Trophoblast cell (in vitro differentiated cells and primary cell): ENCODE results near the gene DLK2.

Experiments used
- DNase-seq, 2 donors: peaks; one replicate each; pipeline ENCODE4 v3.0.0-alpha.2; 2016
- H2AFZ ChIP-seq: 2 replicates; pipeline ENCODE4 v1.6.1; 2013; ENCODE audit warnings: low read length, moderate library complexity, mild to moderate bottlenecking; ENCODE audit not compliant: insufficient read depth, poor library complexity
- H2AK5ac ChIP-seq: 2 replicates; pipeline ENCODE4 v1.6.1; 2013; ENCODE audit warnings: mild to moderate bottlenecking, low read length
- H2BK120ac ChIP-seq: 2 replicates; pipeline ENCODE4 v1.6.1; 2013; ENCODE audit warnings: low read length, mild to moderate bottlenecking, moderate library complexity; ENCODE audit not compliant: insufficient read depth, poor library complexity
- H2BK12ac ChIP-seq: 2 replicates; pipeline ENCODE4 v1.6.1; 2013; ENCODE audit warnings: mild to moderate bottlenecking, low read length, moderate library complexity
- H2BK5ac ChIP-seq: 2 replicates; pipeline ENCODE4 v1.6.1; 2013; ENCODE audit warnings: low read length, low read depth, moderate library complexity, mild to moderate bottlenecking; ENCODE audit not compliant: poor library complexity
- H3K14ac ChIP-seq: 2 replicates; pipeline ENCODE4 v1.6.1; 2013; ENCODE audit warnings: mild to moderate bottlenecking, low read length
- H3K18ac ChIP-seq: 2 replicates; pipeline ENCODE4 v1.6.1; 2013; ENCODE audit warnings: mild to moderate bottlenecking, low read length
- H3K23ac ChIP-seq: 2 replicates; pipeline ENCODE4 v1.6.1; 2013; ENCODE audit warnings: low read length
- H3K27ac ChIP-seq: 2 replicates; pipeline ENCODE4 v1.5.1; 2013; ENCODE audit warnings: low read depth, mild to moderate bottlenecking, inconsistent platforms, low read length, moderate library complexity
- H3K27me3 ChIP-seq: 2 replicates; pipeline ENCODE4 v1.6.1; 2013; ENCODE audit warnings: inconsistent platforms, mild to moderate bottlenecking, low read length, moderate library complexity; ENCODE audit not compliant: insufficient read depth
- H3K36me3 ChIP-seq, 2 experiments: 1 replicate in 1 of 2; 2 replicates in 1 of 2; pipeline ENCODE4 v1.6.1; 2013; ENCODE audit warnings: low read length in 2 of 2, mild to moderate bottlenecking in 2 of 2, moderate library complexity in 1 of 2; ENCODE audit not compliant: insufficient read depth in 2 of 2, control insufficient read depth in 1 of 2
- H3K4ac ChIP-seq: 2 replicates; pipeline ENCODE4 v1.6.1; 2013; ENCODE audit warnings: low read depth, mild to moderate bottlenecking, low read length, moderate library complexity
- H3K4me1 ChIP-seq, 2 experiments: 1 replicate in 1 of 2; 2 replicates in 1 of 2; pipeline ENCODE4 v1.6.1; 2013; ENCODE audit warnings: low read length in 2 of 2, mild to moderate bottlenecking in 2 of 2, moderate library complexity in 1 of 2; ENCODE audit not compliant: insufficient read depth in 2 of 2, control insufficient read depth in 1 of 2
- H3K4me2 ChIP-seq: 2 replicates; pipeline ENCODE4 v1.6.1; 2013; ENCODE audit warnings: inconsistent platforms, mild to moderate bottlenecking, low read length, moderate library complexity
- H3K4me3 ChIP-seq: 2 replicates; pipeline ENCODE4 v1.5.1; 2013; ENCODE audit warnings: mild to moderate bottlenecking, low read depth, low read length, inconsistent platforms
- H3K79me1 ChIP-seq: one replicate; pipeline ENCODE4 v1.6.1; 2013; ENCODE audit warnings: low read length
- H3K79me2 ChIP-seq: 2 replicates; pipeline ENCODE4 v1.6.1; 2013; ENCODE audit warnings: low read length, mild to moderate bottlenecking; ENCODE audit not compliant: control insufficient read depth, insufficient read depth, poor library complexity
- H3K9ac ChIP-seq: 2 replicates; pipeline ENCODE4 v1.6.1; 2013; ENCODE audit warnings: mild to moderate bottlenecking, low read length
- H3K9me3 ChIP-seq: 2 replicates; pipeline ENCODE4 v1.6.1; 2013; ENCODE audit warnings: low read depth, mild to moderate bottlenecking, control low read depth, inconsistent platforms, low read length; ENCODE audit not compliant: insufficient read depth
- H4K12ac ChIP-seq: 2 replicates; pipeline ENCODE4 v1.6.1; 2013; ENCODE audit warnings: low read depth, mild to moderate bottlenecking, low read length, moderate library complexity
- H4K8ac ChIP-seq: 2 replicates; pipeline ENCODE4 v1.6.1; 2013; ENCODE audit warnings: low read depth, mild to moderate bottlenecking, low read length, moderate library complexity
- H4K91ac ChIP-seq: one replicate; pipeline ENCODE4 v1.6.1; 2013; ENCODE audit warnings: low read depth, mild to moderate bottlenecking, low read length, moderate library complexity
- WGBS: extraction: QIAGEN DNeasy Blood & Tissue Kit; methylation state at CpG from one replicate; pipeline ENCODE4 v1.1.7; 2013; ENCODE audit warnings: missing lambda C conversion rate; ENCODE audit not compliant: insufficient read length, insufficient coverage; ENCODE audit errors: extremely low coverage; 5-methylcytosine and 5-hydroxymethylcytosine counted together

Gene DLK2

GRCh38 chr6:43451348-43451747 lies 4.0 kb downstream of the DLK2 start:
- no peak overlapping the region for H4K91ac ChIP-seq
- no peaks in the 10 kb centered on the region for H3K79me2 ChIP-seq
- H3K9ac ChIP-seq = no peak overlapping the region
- H2BK12ac ChIP-seq = no peak overlapping the region
- H3K18ac ChIP-seq = no peak overlapping the region
- no peak overlapping the region for H4K8ac ChIP-seq
- no CpG with 5 or more reads among the region's 4 CpGs for WGBS
- no peak overlapping the region for H4K12ac ChIP-seq
- H2AFZ ChIP-seq = no peak overlapping the region
- H3K23ac ChIP-seq = no peak overlapping the region
- H3K4me1 ChIP-seq = peaks cover 1 to 4% of the 10 kb centered on the region in 2 experiments
- H3K4me3 ChIP-seq = no peak overlapping the region
- no peak overlapping the region for H3K4me2 ChIP-seq
- no peak overlapping the region for H2BK5ac ChIP-seq
- H3K14ac ChIP-seq = no peak overlapping the region
- DNase-seq = no peak
- H3K4ac ChIP-seq = no peak overlapping the region
- peaks cover 8% of the 10 kb centered on the region for H3K27me3 ChIP-seq
- no peaks in the 10 kb centered on the region for H3K9me3 ChIP-seq
- peaks cover 47 to 57% of the 10 kb centered on the region in 2 experiments for H3K36me3 ChIP-seq
- H3K79me1 ChIP-seq = no peaks in the 10 kb centered on the region
- no peak overlapping the region for H2AK5ac ChIP-seq
- H2BK120ac ChIP-seq = no peak overlapping the region
- H3K27ac ChIP-seq = no peak overlapping the region

- H3K4me2 ChIP-seq = no peak overlapping the region
- peaks cover 8% of the 10 kb centered on the region for H3K27me3 ChIP-seq
- H3K4me1 ChIP-seq = peaks cover 1 to 2% of the 10 kb centered on the region in 2 experiments
- no peak overlapping the region for H4K8ac ChIP-seq
- no peak overlapping the region for H4K91ac ChIP-seq
- no peak overlapping the region for H3K23ac ChIP-seq
- H3K79me2 ChIP-seq = no peaks in the 10 kb centered on the region
- no peak overlapping the region for H3K14ac ChIP-seq
- H3K4ac ChIP-seq = no peak overlapping the region
- no peak overlapping the region for H2BK5ac ChIP-seq
- H2BK12ac ChIP-seq = no peak overlapping the region
- whole genome bisulfite sequencing = no CpG with 5 or more reads among the region's 13 CpGs
- no peak overlapping the region for H2BK120ac ChIP-seq
- no peak overlapping the region for H2AFZ ChIP-seq
- peaks cover 54 to 63% of the 10 kb centered on the region in 2 experiments for H3K36me3 ChIP-seq
- H3K9ac ChIP-seq = no peak overlapping the region
- no peaks in the 10 kb centered on the region for H3K79me1 ChIP-seq
- no peak overlapping the region for H4K12ac ChIP-seq
- H3K18ac ChIP-seq = no peak overlapping the region
- no peak overlapping the region for H2AK5ac ChIP-seq
- H3K9me3 ChIP-seq = no peaks in the 10 kb centered on the region
- no peak for DNase-seq
- H3K4me3 ChIP-seq = no peak overlapping the region
- no peak overlapping the region for H3K27ac ChIP-seq
Measured at GRCh38 chr6:43450699-43451131, 4.6 kb downstream of the DLK2 start.

DNA sequence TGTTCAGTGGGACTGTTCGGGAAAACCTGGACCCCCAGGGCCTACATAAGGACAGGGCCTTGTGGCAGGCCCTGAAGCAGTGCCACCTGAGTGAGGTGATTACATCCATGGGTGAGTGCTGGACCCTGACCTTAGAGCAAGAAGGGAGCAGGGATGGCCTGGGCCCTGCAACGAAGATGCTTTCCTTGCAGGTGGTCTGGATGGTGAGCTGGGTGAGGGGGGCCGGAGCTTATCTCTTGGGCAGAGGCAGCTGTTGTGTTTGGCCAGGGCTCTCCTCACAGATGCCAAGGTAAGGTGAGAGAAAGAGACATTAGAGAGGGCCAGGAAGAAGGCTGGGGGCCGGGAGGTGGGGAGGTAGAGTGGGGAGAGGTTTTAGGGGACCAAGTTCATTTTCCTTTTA lies 6.4 kb downstream of the DLK2 start:
- Histone ChIP-seq H3K79me2 (no peaks in the 10 kb centered on the region), H2BK120ac (no peak overlapping the region), H3K9ac (no peak overlapping the region), H3K14ac (no peak overlapping the region), H2AFZ (no peak overlapping the region), H3K4me2 (no peak overlapping the region), H4K8ac (no peak overlapping the region), H3K27me3 (no peaks in the 10 kb centered on the region), H3K18ac (no peak overlapping the region), H4K91ac (no peak overlapping the region), H3K9me3 (no peaks in the 10 kb centered on the region), H3K4ac (no peak overlapping the region), H4K12ac (no peak overlapping the region), H3K36me3 (peaks cover 72 to 81% of the 10 kb centered on the region in 2 experiments), H3K4me1 (no peaks in the 10 kb centered on the region), H2AK5ac (no peak overlapping the region), H3K27ac (no peak overlapping the region), H2BK5ac (no peak overlapping the region), H2BK12ac (no peak overlapping the region), H3K4me3 (no peak overlapping the region), H3K79me1 (no peaks in the 10 kb centered on the region), H3K23ac (no peak overlapping the region)
- WGBS = no CpG with 5 or more reads among the region's 4 CpGs
- no peak for DNase-seq

DNA sequence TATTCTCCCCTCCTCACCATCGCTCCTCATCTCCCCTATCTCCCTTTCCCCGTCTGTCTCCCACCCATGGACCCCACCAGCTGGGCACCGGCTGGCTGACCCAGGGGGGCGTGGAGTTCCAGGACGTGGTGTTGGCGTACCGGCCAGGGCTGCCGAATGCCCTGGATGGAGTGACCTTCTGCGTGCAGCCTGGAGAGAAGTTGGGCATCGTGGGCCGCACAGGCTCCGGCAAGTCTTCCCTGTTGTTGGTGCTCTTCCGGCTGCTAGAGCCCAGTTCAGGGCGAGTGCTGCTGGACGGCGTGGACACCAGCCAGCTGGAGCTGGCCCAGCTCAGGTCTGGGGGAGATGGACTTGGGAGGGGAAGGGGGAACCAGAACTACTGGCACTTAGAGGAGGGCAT lies 7.7 kb downstream of the DLK2 start:
- no peak overlapping the region for H3K27ac ChIP-seq
- H2AK5ac ChIP-seq = no peak overlapping the region
- H2BK120ac ChIP-seq = no peak overlapping the region
- H3K23ac ChIP-seq = no peak overlapping the region
- no peaks in the 10 kb centered on the region for H3K27me3 ChIP-seq
- H2BK12ac ChIP-seq = no peak overlapping the region
- no peak overlapping the region for H3K4ac ChIP-seq
- no peaks in the 10 kb centered on the region for H3K79me2 ChIP-seq
- no peak overlapping the region for H3K18ac ChIP-seq
- 100% methylated on average over 2 of the region's 16 CpGs for WGBS
- H2BK5ac ChIP-seq = no peak overlapping the region
- no peak overlapping the region for H3K4me3 ChIP-seq
- no peak overlapping the region for H2AFZ ChIP-seq
- H3K4me2 ChIP-seq = no peak overlapping the region
- H3K4me1 ChIP-seq = no peaks in the 10 kb centered on the region
- no peaks in the 10 kb centered on the region for H3K79me1 ChIP-seq
- no peak overlapping the region for H3K9ac ChIP-seq
- no peak overlapping the region for H4K8ac ChIP-seq
- peaks cover 79 to 88% of the 10 kb centered on the region in 2 experiments for H3K36me3 ChIP-seq
- H4K12ac ChIP-seq = no peak overlapping the region
- no peak overlapping the region for H3K14ac ChIP-seq
- no peak overlapping the region for H4K91ac ChIP-seq
- no peaks in the 10 kb centered on the region for H3K9me3 ChIP-seq
- DNase-seq = no peak
